Smooth muscle cell (in vitro differentiated cells): ENCODE measurements around the gene ZNF727. TPM values are rescaled to one million over a fixed set of nuclear protein-coding genes. Genes with fewer than 3 reads are reported as not detected.
"Not testable (repeated sequence)": the region's sequence is repeated elsewhere in the genome, so short reads cannot be mapped to it uniquely, and the experiment has no call there.

ENCODE experiments used
- DNase-seq: peaks from one replicate; lab custom pipeline; 2025; ENCODE audit not compliant: unreplicated experiment; lab: John Stamatoyannopoulos, UW
- H2AFZ ChIP-seq: fragments of 200-600 bp; sonication (generic); 2 replicates; pipeline ENCODE4 v1.6.0; 2016; ENCODE audit warnings: antibody characterized with exemption, low read depth, mild to moderate bottlenecking
- H3F3A ChIP-seq: fragments of 200-600 bp; sonication (generic); 2 replicates; pipeline ENCODE4 v1.6.0; 2017; ENCODE audit warnings: antibody characterized with exemption, low read depth
- H3K27ac ChIP-seq: fragments of 200-600 bp; sonication (generic); 2 replicates; pipeline ENCODE4 v1.5.1; 2016; ENCODE audit warnings: low read depth, mild to moderate bottlenecking
- H3K27me3 ChIP-seq: fragments of 200-600 bp; sonication (generic); 2 replicates; pipeline ENCODE4 v1.6.1; 2016; ENCODE audit warnings: low read depth, mild to moderate bottlenecking
- H3K36me3 ChIP-seq: fragments of 200-600 bp; sonication (generic); 2 replicates; pipeline ENCODE4 v1.5.1; 2016; ENCODE audit warnings: low read depth
- H3K4me1 ChIP-seq: fragments of 200-600 bp; sonication (generic); 2 replicates; pipeline ENCODE4 v1.5.1; 2016; ENCODE audit warnings: low read depth
- H3K4me2 ChIP-seq: fragments of 200-600 bp; sonication (generic); 2 replicates; pipeline ENCODE4 v1.6.0; 2016; ENCODE audit warnings: mild to moderate bottlenecking
- H3K4me3 ChIP-seq: fragments of 200-600 bp; sonication (generic); 2 replicates; pipeline ENCODE4 v1.5.1; 2016; ENCODE audit warnings: mild to moderate bottlenecking
- H3K79me2 ChIP-seq: fragments of 200-600 bp; sonication (generic); 2 replicates; pipeline ENCODE4 v1.6.0; 2016; ENCODE audit warnings: low read depth, mild to moderate bottlenecking
- H3K9ac ChIP-seq: fragments of 200-600 bp; sonication (generic); 2 replicates; pipeline ENCODE4 v1.6.0; 2016; ENCODE audit warnings: low read depth
- H3K9me3 ChIP-seq: fragments of 200-600 bp; sonication (generic); replicated peaks from 2 replicates; pipeline ENCODE4 v1.5.1; 2016; ENCODE audit warnings: low read depth
- H4K20me1 ChIP-seq: fragments of 200-600 bp; sonication (generic); 2 replicates; pipeline ENCODE4 v1.6.0; 2016; ENCODE audit warnings: low read depth
- WGBS: methylation state at CpG from one replicate; pipeline ENCODE4 v1.1.7; 2016; ENCODE audit warnings: low lambda C conversion rate; 5-methylcytosine and 5-hydroxymethylcytosine counted together
- polyA plus RNA-seq: library from polyadenylated mRNA; unstranded; fragments of >200 nt; fragmentation: Nextera tagmentation; extraction: Ambion mirVana; gene quantifications from 2 replicates; pipeline ENCODE4 v1.2.1, GENCODE V29; 2016
- total RNA-seq: library from RNA; depleted of rRNA; stranded (reverse); fragments of >200 nt; gene quantifications from 2 replicates; pipeline ENCODE4 v1.2.3, GENCODE V29; 2014
- TF ChIP-seq, protein P1 (sequence below): fragments of 200-600 bp; sonication (generic); IDR thresholded peaks from 2 replicates; pipeline ENCODE4 v1.5.1; 2017; ENCODE audit warnings: borderline replicate concordance, mild to moderate bottlenecking, antibody characterized with exemption; ENCODE audit not compliant: insufficient read depth, poor library complexity, severe bottlenecking

ZNF727 gene
- total RNA-seq (not detected in 2 replicates), polyA plus RNA-seq (not detected in 2 replicates)

DNA sequence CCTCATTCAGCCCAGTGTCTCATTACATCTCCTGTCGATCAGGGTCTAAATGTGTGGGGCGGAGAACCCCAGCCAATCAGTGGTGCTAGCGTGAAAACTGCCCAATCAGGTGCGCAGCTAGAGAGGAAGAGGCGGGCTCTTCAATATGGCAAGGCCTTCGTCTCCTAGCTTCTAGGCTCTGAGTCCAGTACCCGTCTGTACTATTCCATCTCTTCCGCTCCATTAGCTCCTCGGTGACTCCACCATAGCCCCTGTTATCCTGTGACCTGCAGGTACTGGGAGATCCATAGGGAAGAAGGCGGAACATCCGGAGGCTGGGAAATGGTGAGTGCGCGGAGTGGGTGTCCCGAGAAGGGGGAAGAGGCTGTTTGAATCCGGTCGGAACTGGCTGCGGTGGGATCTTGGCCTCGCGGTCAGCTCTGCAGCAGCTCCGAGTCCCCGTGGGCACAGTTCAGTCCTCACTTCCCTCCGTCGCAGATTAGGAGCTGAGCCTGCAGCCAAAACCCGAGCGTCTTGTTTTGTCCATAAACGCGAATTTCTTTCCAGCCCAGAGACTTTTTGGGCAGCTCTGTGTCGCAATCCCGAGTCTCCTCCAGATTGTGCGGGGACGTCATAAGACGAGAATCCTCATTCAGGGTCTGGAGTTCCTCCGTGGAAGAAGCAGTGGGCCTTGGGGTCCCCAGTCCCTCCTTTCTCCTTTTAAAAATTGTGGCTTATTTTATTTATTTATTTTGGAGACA is at the start of gene ZNF727:
Gene ZNF727 (plus strand): TSS at position 134 of the 740 bp plus-strand sequence. CDS start 188 bp downstream, at position 322.
- TF ChIP-seq, protein P1, sequence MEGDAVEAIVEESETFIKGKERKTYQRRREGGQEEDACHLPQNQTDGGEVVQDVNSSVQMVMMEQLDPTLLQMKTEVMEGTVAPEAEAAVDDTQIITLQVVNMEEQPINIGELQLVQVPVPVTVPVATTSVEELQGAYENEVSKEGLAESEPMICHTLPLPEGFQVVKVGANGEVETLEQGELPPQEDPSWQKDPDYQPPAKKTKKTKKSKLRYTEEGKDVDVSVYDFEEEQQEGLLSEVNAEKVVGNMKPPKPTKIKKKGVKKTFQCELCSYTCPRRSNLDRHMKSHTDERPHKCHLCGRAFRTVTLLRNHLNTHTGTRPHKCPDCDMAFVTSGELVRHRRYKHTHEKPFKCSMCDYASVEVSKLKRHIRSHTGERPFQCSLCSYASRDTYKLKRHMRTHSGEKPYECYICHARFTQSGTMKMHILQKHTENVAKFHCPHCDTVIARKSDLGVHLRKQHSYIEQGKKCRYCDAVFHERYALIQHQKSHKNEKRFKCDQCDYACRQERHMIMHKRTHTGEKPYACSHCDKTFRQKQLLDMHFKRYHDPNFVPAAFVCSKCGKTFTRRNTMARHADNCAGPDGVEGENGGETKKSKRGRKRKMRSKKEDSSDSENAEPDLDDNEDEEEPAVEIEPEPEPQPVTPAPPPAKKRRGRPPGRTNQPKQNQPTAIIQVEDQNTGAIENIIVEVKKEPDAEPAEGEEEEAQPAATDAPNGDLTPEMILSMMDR, result no peak

DNA sequence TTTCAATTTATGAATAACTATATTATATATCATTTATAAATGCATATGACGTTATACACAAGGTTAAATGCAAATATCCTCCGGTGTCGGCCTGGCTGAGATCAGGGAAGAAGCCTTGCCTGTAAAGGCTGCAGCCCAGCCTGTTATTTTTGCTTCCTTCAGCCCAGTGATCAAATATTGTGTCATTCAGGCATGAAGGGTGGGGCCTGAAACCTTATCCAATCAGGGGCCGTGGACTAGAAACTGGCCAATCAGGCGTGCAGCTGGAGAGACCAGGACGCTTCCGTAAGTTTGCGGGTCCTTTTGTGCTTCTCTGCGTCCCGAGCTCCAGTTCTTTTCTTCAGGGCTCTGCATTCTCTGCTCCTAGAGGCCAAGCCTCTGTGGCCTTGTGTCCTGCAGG is 46.7 kb upstream of the ZNF727 start, which contains the start of gene ZNF722:
Gene ZNF722 (plus strand): TSS at position 301 of the 400 bp plus-strand sequence. CDS start 113 bp downstream, outside the sequence.
- Histone ChIP-seq H3K9me3 (peaks cover 3% of the 10 kb centered on the region), H3K4me3 (no peak within 1 kb of the TSS), H3K36me3 (no peaks in the 10 kb centered on the region), H3K27ac (no peak within 1 kb of the TSS), H3K27me3 (no peaks in the 10 kb centered on the region), H2AFZ (no peak within 1 kb of the TSS), H3K4me1 (no peaks in the 10 kb centered on the region), H3K79me2 (no peaks in the 10 kb centered on the region), H3K9ac (no peak within 1 kb of the TSS), H3F3A (no peaks in the 10 kb centered on the region), H4K20me1 (no peaks in the 10 kb centered on the region), H3K4me2 (no peak within 1 kb of the TSS)
- 83% methylated on average over 10 of the region's 10 CpGs for WGBS
- TF ChIP-seq, protein P1, result no peak
- no peak for DNase-seq

More for the DNA sequence above, at the start of gene ZNF727:
- H3K79me2 ChIP-seq, result no peaks in the 10 kb centered on the region
- no peaks in the 10 kb centered on the region for H3F3A ChIP-seq
- H3K36me3 ChIP-seq, result no peaks in the 10 kb centered on the region
- no peak within 1 kb of the TSS for H3K4me2 ChIP-seq
- H3K4me3 ChIP-seq, result no peak within 1 kb of the TSS
- 88% methylated on average over 33 of the region's 33 CpGs for WGBS
- no peak within 1 kb of the TSS for H2AFZ ChIP-seq
- H3K9me3 ChIP-seq, result peaks cover 4% of the 10 kb centered on the region
- no peak within 1 kb of the TSS for H3K9ac ChIP-seq
- no peaks in the 10 kb centered on the region for H4K20me1 ChIP-seq
- no peaks in the 10 kb centered on the region for H3K4me1 ChIP-seq
- DNase-seq, result no peak
- H3K27ac ChIP-seq, result no peak within 1 kb of the TSS
- H3K27me3 ChIP-seq, result no peaks in the 10 kb centered on the region

DNA sequence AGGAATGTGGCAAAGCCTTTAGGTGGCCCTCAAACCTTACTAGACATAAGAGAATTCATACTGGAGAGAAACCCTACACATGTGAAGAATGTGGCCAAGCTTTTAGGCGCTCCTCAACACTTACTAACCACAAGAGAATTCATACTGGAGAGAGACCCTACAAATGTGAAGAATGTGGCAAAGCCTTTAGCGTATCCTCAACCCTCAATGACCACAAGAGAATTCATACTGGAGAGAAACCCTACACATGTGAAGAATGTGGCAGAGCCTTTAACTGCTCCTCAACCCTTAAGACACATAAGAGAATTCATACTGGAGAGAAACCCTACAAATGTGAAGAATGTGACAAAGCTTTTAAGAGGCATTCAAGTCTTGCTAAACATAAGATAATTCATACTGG is 29.7 kb upstream of the ZNF727 start:
- not testable (repeated sequence) for H3K4me2 ChIP-seq, H3K9me3 ChIP-seq, H3F3A ChIP-seq, H2AFZ ChIP-seq, DNase-seq, H3K27me3 ChIP-seq, H3K9ac ChIP-seq, H3K4me1 ChIP-seq, H4K20me1 ChIP-seq, H3K4me3 ChIP-seq, H3K79me2 ChIP-seq, H3K36me3 ChIP-seq, H3K27ac ChIP-seq
- WGBS, result 76% methylated on average over 2 of the region's 2 CpGs

DNA sequence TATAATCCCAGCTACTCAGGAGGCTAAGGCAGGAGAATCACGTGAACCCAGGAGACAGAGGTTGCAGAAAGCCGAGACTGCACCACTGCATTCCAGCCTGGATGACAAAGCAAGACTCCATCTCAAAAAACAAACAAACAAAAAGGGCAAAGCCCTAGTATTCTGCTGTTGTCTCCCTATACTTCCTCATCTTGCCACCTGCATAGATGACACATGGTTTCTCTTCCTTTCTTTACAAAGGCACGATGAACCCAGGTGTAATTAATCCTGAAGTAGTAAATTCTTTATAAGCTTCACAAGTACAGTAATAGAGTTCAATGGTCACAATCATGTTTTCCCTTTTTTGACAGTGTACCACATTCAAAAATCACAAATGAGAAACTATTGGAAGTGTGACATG is 9.8 kb upstream of the ZNF727 start:
- Histone ChIP-seq H3K4me2 (no peak overlapping the region), H3F3A (no peaks in the 10 kb centered on the region), H4K20me1 (no peaks in the 10 kb centered on the region), H3K79me2 (no peaks in the 10 kb centered on the region), H3K36me3 (no peaks in the 10 kb centered on the region), H3K4me1 (no peaks in the 10 kb centered on the region), H2AFZ (no peak overlapping the region), H3K9ac (no peak overlapping the region), H3K4me3 (no peak overlapping the region), H3K9me3 (peaks cover 10% of the 10 kb centered on the region), H3K27ac (no peak overlapping the region), H3K27me3 (no peaks in the 10 kb centered on the region)
- no peak for DNase-seq
- 67% methylated on average over 3 of the region's 3 CpGs for WGBS
- TF ChIP-seq, protein P1, result no peak
